Endothelial cell of umbilical vein (primary cell): ENCODE data around the gene SMARCC1. TPM values are rescaled to one million over a fixed set of nuclear protein-coding genes. Genes with fewer than 3 reads are reported as not detected.

Experiments
- BruUV-seq: library from RNA; stranded (reverse); fragments of 400-500 nt; replicated peaks from 2 replicates; lab custom pipeline; 2021; lab: Mats Ljungman, UMichigan
- CTCF ChIA-PET: fragments of 300-600, 350-600 bp; sonication (Branson Sonifier 250); formaldehyde crosslinking; loops from one replicate; lab custom pipeline; 2021; ENCODE audit warnings: antibody characterized with exemption, inconsistent platforms; lab: Charles Lee
- POLR2A ChIA-PET: fragments of 300-600, 350-600 bp; sonication (Branson Sonifier 250); formaldehyde crosslinking; loops from one replicate; lab custom pipeline; 2021; ENCODE audit warnings: antibody characterized with exemption, inconsistent platforms; lab: Charles Lee
- DNase-seq: peaks from one replicate; pipeline ENCODE4 v3.0.0-alpha.2; 2011; ENCODE audit warnings: low read depth, low spot score
- FAIRE-seq: peaks from 2 replicates; lab custom pipeline; 2011; peaks lifted over from hg19 to GRCh38; lab: Jason Lieb, UNC
- H2AFZ ChIP-seq: 2 replicates; pipeline ENCODE4 v1.6.0; 2012; ENCODE audit warnings: low read depth, low read length, control low read depth, inconsistent platforms
- H3K27ac ChIP-seq: 2 replicates; pipeline ENCODE4 v1.5.1; 2011; ENCODE audit warnings: low read depth, mild to moderate bottlenecking, control low read depth, low read length, moderate library complexity; ENCODE audit not compliant: insufficient read depth
- H3K27me3 ChIP-seq, 2 experiments: 2 replicates each; pipeline versions ENCODE4 v1.6.0 to v1.6.1; 2011; ENCODE audit warnings: low read length in 2 of 2, mixed read lengths in 1 of 2; ENCODE audit not compliant: control insufficient read depth in 2 of 2, insufficient read depth in 2 of 2
- H3K36me3 ChIP-seq, 2 experiments: 2 replicates in 1 of 2; 3 replicates in 1 of 2; pipeline ENCODE4 v1.5.1; 2011; ENCODE audit warnings: low read length in 2 of 2, mild to moderate bottlenecking in 1 of 2, moderate library complexity in 1 of 2; ENCODE audit not compliant: control insufficient read depth in 2 of 2, insufficient read depth in 2 of 2; ENCODE audit errors: extremely low read depth in 1 of 2
- H3K4me1 ChIP-seq: 3 replicates; pipeline ENCODE4 v1.5.1; 2011; ENCODE audit warnings: mild to moderate bottlenecking, low read length; ENCODE audit not compliant: control insufficient read depth, insufficient read depth; ENCODE audit errors: extremely low read depth
- H3K4me2 ChIP-seq: 2 replicates; pipeline ENCODE4 v1.6.1; 2011; ENCODE audit warnings: low read length, control low read depth, mixed read lengths; ENCODE audit not compliant: insufficient read depth
- H3K4me3 ChIP-seq, 3 experiments: fragments of 200-600 bp in 1 of 3; sonication (generic), shearing (Covaris generic) in 1 of 3; replicated peaks in 1 of 3; 2 replicates each; pipeline ENCODE4 v1.5.1; 2011 to 2016; ENCODE audit warnings: control low read depth in 3 of 3, low read length in 3 of 3, mild to moderate bottlenecking in 2 of 3, inconsistent platforms in 1 of 3, low read depth in 1 of 3, moderate library complexity in 1 of 3; ENCODE audit not compliant: insufficient read depth in 1 of 3
- H3K79me2 ChIP-seq: 2 replicates; pipeline ENCODE4 v1.6.0; 2012; ENCODE audit warnings: low read length, inconsistent platforms; ENCODE audit not compliant: control insufficient read depth, insufficient read depth
- H3K9ac ChIP-seq: replicated peaks from 2 replicates; pipeline ENCODE3; 2011; ENCODE audit warnings: low read length, control low read depth; ENCODE audit not compliant: insufficient read depth; ENCODE audit errors: extremely low read depth
- H3K9me1 ChIP-seq: replicated peaks from 3 replicates; pipeline ENCODE4 v1.6.0; 2011; ENCODE audit warnings: mild to moderate bottlenecking, low read length; ENCODE audit not compliant: control insufficient read depth, insufficient read depth; ENCODE audit errors: extremely low read depth
- H3K9me3 ChIP-seq: replicated peaks from 2 replicates; pipeline ENCODE4 v1.5.1; 2012; ENCODE audit warnings: low read length, inconsistent platforms; ENCODE audit not compliant: control insufficient read depth, insufficient read depth
- H4K20me1 ChIP-seq: replicated peaks from 2 replicates; pipeline ENCODE3; 2011; ENCODE audit warnings: mild to moderate bottlenecking, low read length; ENCODE audit not compliant: control insufficient read depth, insufficient read depth; ENCODE audit errors: extremely low read depth
- CTCF ChIP-seq, 2 donors: IDR thresholded peaks; 1 replicate in 1 of 2; 2 replicates in 1 of 2; pipeline ENCODE4 v1.5.1; 2011; ENCODE audit warnings: low read length in 2 of 2, mild to moderate bottlenecking in 2 of 2, moderate library complexity in 2 of 2, control low read depth in 1 of 2, inconsistent platforms in 1 of 2, low read depth in 1 of 2; ENCODE audit not compliant: insufficient read depth in 1 of 2; ENCODE audit errors: extremely low read depth in 1 of 2
- FOS ChIP-seq: IDR thresholded peaks from 2 replicates; pipeline ENCODE4 v1.6.1; 2011; ENCODE audit warnings: mild to moderate bottlenecking, low read length, moderate library complexity, borderline replicate concordance; ENCODE audit not compliant: insufficient read depth
- MAX ChIP-seq: IDR thresholded peaks from 2 replicates; pipeline ENCODE4 v1.6.1; 2011; ENCODE audit not compliant: insufficient read depth, insufficient read length
- POLR2A ChIP-seq: IDR thresholded peaks from 2 replicates; pipeline ENCODE4 v1.6.1; 2012; ENCODE audit warnings: low read depth, mild to moderate bottlenecking, control low read depth, low read length
- dilution Hi-C: fragments of 300-500 bp; cut with MboI; formaldehyde crosslinking; loops from one replicate; pipeline ENCODE4 v1.15.0; 2019; ENCODE audit warnings: low sequenced_read_pairs; ENCODE audit not compliant: extremely low pct_ligation_motif_present
- intact Hi-C: fragments of 100-400 bp; cut with micrococcal nuclease; formaldehyde crosslinking; loops from one replicate; pipeline ENCODE4 v1.10.0; 2022
- polyA plus RNA-seq, 4 experiments: library from polyadenylated mRNA; depleted of rRNA in 3 of 4; stranded (reverse) in 3 of 4; unstranded in 1 of 4; fragments of >200 nt; gene quantifications; 2 replicates each; pipeline versions ENCODE4 v1.2.1 to v1.2.3, GENCODE V29; 2011 to 2012; ENCODE audit warnings: missing spikeins in 1 of 4
- total RNA-seq: library from RNA; stranded (reverse); gene quantifications from 2 replicates; pipeline ENCODE4 v1.2.3, GENCODE V29; 2021

SMARCC1 gene
- total and polyA plus RNA-seq, 2 donors (not counting 3 experiments of a cell fraction or from before 2014, with no cell fraction given), result 23.0 to 138 TPM

- FAIRE-seq (no peak), DNase-seq (peak; percentile 8)
- Histone ChIP-seq H3K4me3 (no peak overlapping the region), H3K9me1 (no peaks in the 10 kb centered on the region), H3K9ac (no peak overlapping the region), H2AFZ (no peak overlapping the region), H3K36me3 (peaks cover 8 to 10% of the 10 kb centered on the region in 2 experiments), H3K27ac (no peak overlapping the region), H3K4me2 (no peak overlapping the region), H3K79me2 (peaks cover 20% of the 10 kb centered on the region), H3K4me1 (no peaks in the 10 kb centered on the region), H3K9me3 (no peaks in the 10 kb centered on the region), H4K20me1 (no peaks in the 10 kb centered on the region), H3K27me3 (no peaks in the 10 kb centered on the region)
- dilution Hi-C loops (no loop called here), intact Hi-C loops (no loop called here)
- CTCF ChIA-PET, result interaction anchor here (1.1 to 1.2 kb wide), 3 partner anchors 9 to 10 kb away, joined by 3 to 7 read pairs (median 4); no protein-coding TSS in a partner anchor
- BruUV-seq, result no TSS peak
- peak; percentile 5 for TF ChIP-seq FOS
- TF ChIP-seq CTCF (IDR thresholded peaks at IDR 0.05; ENCODE audit: extremely low read depth in 1 of 2, insufficient read depth in 1 of 2, low read depth in 1 of 2, low read length in 2 of 2), result no peak
- POLR2A ChIA-PET, result interaction anchor here (1.4 kb wide), 1 partner anchor 11 kb away, joined by 3 read pairs; no protein-coding TSS in a partner anchor
Measured at GRCh38 chr3:47661121-47661752, 120.5 kb downstream of the SMARCC1 start.

GRCh38 chr3:47658444-47658843, 123.2 kb downstream of the SMARCC1 start:
- intact Hi-C loops, result no loop called here
- Histone ChIP-seq H3K4me3 (no peak overlapping the region), H3K9ac (no peak overlapping the region), H3K4me2 (no peak overlapping the region), H3K79me2 (peaks cover 34% of the 10 kb centered on the region), H4K20me1 (no peaks in the 10 kb centered on the region), H3K4me1 (no peaks in the 10 kb centered on the region), H3K36me3 (peaks cover 5 to 8% of the 10 kb centered on the region in 2 experiments), H3K27ac (no peak overlapping the region), H3K9me1 (no peaks in the 10 kb centered on the region), H3K9me3 (no peaks in the 10 kb centered on the region), H3K27me3 (no peaks in the 10 kb centered on the region), H2AFZ (no peak overlapping the region)
- FAIRE-seq (no peak), DNase-seq (no peak)
- CTCF ChIA-PET, result no interaction called here
- POLR2A ChIA-PET, result no interaction called here
- TF ChIP-seq MAX (no peak), POLR2A (no peak), CTCF (IDR thresholded peaks at IDR 0.05; ENCODE audit: extremely low read depth in 1 of 2, insufficient read depth in 1 of 2, low read depth in 1 of 2, low read length in 2 of 2) (no peak)
- no TSS peak for BruUV-seq
- dilution Hi-C loops, result no loop called here
